ENCODE measurements around the gene BTBD9. TPM values are rescaled to one million over a fixed set of nuclear protein-coding genes. Genes with fewer than 3 reads are reported as not detected.

BTBD9 gene
- total and polyA plus RNA-seq, 9 of the 15 experiments (the other 6 are each of a cell fraction or from before 2014, with no cell fraction given) = 0.08 to 1.6 (median 0.58) TPM

- H3K79me2 ChIP-seq (ENCODE audit: control insufficient read depth, insufficient read depth, low read length) = no peaks in the 10 kb centered on the region
- no peak overlapping the region for H3K4me2 ChIP-seq (ENCODE audit: insufficient read depth, low read length)
- BruUV-seq (replicated peaks) = no TSS peak
- TF ChIP-seq MEF2D (tag; conservative IDR thresholded peaks at IDR 0.05; ENCODE audit: low read depth) = no peak
- no peak for TF ChIP-seq STAT5B (CRISPR knock-in tag; IDR thresholded peaks at IDR 0.05)
- no peak for TF ChIP-seq HNRNPUL1 (IDR thresholded peaks at IDR 0.05; ENCODE audit: low read length)
- TF ChIP-seq SMAD4 (CRISPR knock-in tag; conservative IDR thresholded peaks at IDR 0.05) = no peak
- TF ChIP-seq TAF1 (IDR thresholded peaks at IDR 0.05; ENCODE audit: control insufficient read depth, extremely low read depth, insufficient read depth, low read length, severe bottlenecking) = no peak
- TF ChIP-seq FOXP1 (CRISPR knock-in tag; IDR thresholded peaks at IDR 0.05) = no peak
- TF ChIP-seq NR2F6 (CRISPR knock-in tag; IDR thresholded peaks at IDR 0.05) = no peak
- WGBS (ENCODE audit: insufficient coverage, low coverage, missing lambda C conversion rate) = 7% methylated on average over 14 of the region's 14 CpGs
- H3K27ac ChIP-seq (ENCODE audit: extremely low read depth, low read depth, low read length) = no peak overlapping the region
- ATAC-seq = peak; percentile 34; the same call in 1 of the 3 replicates
- no peaks in the 10 kb centered on the region for H3K9me1 ChIP-seq (ENCODE audit: control insufficient read depth, insufficient read depth, low read length)
- no peak overlapping the region for H2AFZ ChIP-seq (ENCODE audit: low read depth, low read length)
- peaks cover 16% of the 10 kb centered on the region for H4K20me1 ChIP-seq (replicated peaks; ENCODE audit: control insufficient read depth, insufficient read depth, low read length)
- ChIA-PET CTCF (ENCODE audit: low intra/inter-chr PET ratio) (no interaction called here), POLR2A (interaction anchor here (0.6 to 3.7 kb wide), 5 partner anchors 16 to 892 kb away, joined by 3 to 13 read pairs (median 3); no protein-coding TSS in a partner anchor)
- H3K4me3 ChIP-seq = no peak overlapping the region
- in situ Hi-C loops (cut with MboI) = no loop called here
- no peaks in the 10 kb centered on the region for H3K9me3 ChIP-seq (replicated peaks; ENCODE audit: control insufficient read depth, insufficient read depth, low read depth, low read length)
- no peak overlapping the region for H3K9ac ChIP-seq (ENCODE audit: insufficient read depth in 1 of 2, low read depth in 2 of 2, low read length in 2 of 2)
- H3K4me1 ChIP-seq (replicated peaks in 1 of 2; ENCODE audit: control insufficient read depth in 2 of 2, insufficient read depth in 2 of 2, low read length in 2 of 2) = no peaks in the 10 kb centered on the region
- DNase-seq (ENCODE audit: extremely low read depth in 1 of 4, low spot score in 3 of 4) = no peak
- intact Hi-C loops (cut with micrococcal nuclease) = no loop called here
- peaks cover 36 to 61% of the 10 kb centered on the region in 2 experiments for H3K27me3 ChIP-seq (ENCODE audit: control insufficient read depth in 2 of 2, insufficient read depth in 2 of 2, low read length in 2 of 2)
- no peaks in the 10 kb centered on the region for H3K36me3 ChIP-seq (ENCODE audit: control insufficient read depth, insufficient read depth, low read length)
- no peak for FAIRE-seq
These were observed 450.9 kb downstream of the BTBD9 start for GRCh38 chr6:38188677-38189335.
